HG02885 (cell line): ENCODE measurements around the gene ITM2B.

Experiments
- ATAC-seq: cut with Tn5 transposase; IDR thresholded peaks from one replicate; pipeline ENCODE4 v1.9.1; 2021; ENCODE audit warnings: mild to moderate bottlenecking; ENCODE audit not compliant: unreplicated experiment, poor library complexity

Gene ITM2B

GRCh38 chr13:48255090-48255489, 22.1 kb downstream of the ITM2B start:
- ATAC-seq, result no peak

DNA sequence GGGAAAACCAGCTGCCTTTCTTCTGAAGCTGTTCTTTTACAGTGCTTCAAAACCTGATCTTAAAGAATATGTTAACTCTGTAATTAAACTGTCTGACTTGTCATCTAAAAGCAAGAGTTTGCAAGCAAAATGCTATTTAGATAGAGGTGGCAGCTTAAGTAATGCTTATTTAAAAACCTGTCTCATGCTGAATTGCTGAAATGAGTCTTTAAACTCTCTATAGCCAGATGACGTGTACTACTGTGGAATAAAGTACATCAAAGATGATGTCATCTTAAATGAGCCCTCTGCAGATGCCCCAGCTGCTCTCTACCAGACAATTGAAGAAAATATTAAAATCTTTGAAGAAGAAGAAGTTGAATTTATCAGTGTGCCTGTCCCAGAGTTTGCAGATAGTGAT, 22.9 kb downstream of the ITM2B start:
- ATAC-seq, result no peak

- ATAC-seq, result no peak
These were observed 25.0 kb downstream of the ITM2B start for GRCh38 chr13:48258002-48258401.

- no peak for ATAC-seq
These were observed 25.4 kb downstream of the ITM2B start for GRCh38 chr13:48258430-48258829.

GRCh38 chr13:48260970-48261369, 28.0 kb downstream of the ITM2B start:
- ATAC-seq, result no peak

- ATAC-seq, result no peak
These were observed 30.2 kb downstream of the ITM2B start for GRCh38 chr13:48263196-48263595.

GRCh38 chr13:48264058-48264457, 31.1 kb downstream of the ITM2B start:
- no peak for ATAC-seq

GRCh38 chr13:48265217-48265815, 32.3 kb downstream of the ITM2B start:
- peak; percentile 84 for ATAC-seq

- no peak for ATAC-seq
These were observed 33.1 kb downstream of the ITM2B start for GRCh38 chr13:48266150-48266549.

DNA sequence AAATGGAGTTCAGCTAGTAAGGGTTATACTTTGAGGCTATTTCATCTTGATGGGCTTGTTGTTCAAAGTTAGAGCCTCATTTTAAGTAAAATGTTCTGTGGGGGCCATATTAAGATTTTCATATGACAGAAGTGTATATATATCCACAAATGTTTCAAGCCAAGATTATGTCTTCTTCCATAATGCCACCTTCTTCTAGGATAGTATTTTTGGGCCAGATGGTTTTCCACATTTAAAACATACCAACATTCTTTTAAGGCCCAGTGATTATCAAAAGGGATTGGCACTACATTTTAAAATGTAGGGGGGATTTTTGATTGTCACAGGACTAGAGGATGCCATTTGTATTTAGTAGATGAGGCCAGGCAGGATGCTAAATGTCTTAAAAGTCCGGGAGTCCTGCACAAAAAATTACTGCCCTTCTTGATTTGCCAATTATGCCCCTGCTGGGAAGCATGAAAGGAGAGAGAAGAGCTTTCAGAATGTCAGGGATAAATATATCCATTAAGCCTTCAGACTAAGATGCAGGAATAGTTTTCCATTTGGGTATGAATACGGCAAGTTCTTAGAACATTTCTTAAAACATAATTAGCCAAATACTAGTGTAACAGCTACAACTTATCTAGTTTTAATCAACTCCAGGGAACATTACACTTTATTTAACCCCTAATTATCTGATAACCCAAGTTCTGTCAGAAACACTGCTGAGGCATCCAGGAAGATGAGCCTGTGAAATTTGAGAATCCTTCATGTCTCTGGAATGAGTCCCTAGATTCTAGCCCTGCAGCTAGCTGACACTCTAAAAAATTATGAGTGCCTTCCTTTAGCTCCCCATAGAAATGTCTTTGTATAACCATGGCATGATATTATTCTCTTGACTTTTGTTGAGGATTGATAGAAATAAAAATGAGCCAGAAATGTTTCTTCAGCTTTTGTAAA, 34.0 kb downstream of the ITM2B start:
- ATAC-seq, result no peak

DNA sequence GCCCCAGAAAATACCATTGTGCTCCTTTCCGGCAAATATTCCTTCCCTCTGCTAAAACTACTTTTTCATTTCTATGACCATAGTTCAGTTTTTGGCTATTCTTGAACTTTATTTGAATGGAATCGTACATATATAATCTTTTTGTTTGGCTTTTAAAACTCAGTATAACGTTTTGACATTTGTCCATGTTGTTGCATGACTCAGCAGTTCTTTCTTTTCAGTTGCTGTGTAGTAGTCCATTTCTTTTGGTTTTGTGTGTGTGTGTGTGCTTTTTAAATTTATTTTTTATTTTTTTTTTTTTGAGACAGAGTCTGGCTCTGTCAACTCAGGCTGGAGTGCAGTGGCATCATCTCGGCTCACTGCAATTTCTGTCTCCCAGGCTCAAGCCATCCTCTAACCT, 35.0 kb downstream of the ITM2B start:
- no peak for ATAC-seq

DNA sequence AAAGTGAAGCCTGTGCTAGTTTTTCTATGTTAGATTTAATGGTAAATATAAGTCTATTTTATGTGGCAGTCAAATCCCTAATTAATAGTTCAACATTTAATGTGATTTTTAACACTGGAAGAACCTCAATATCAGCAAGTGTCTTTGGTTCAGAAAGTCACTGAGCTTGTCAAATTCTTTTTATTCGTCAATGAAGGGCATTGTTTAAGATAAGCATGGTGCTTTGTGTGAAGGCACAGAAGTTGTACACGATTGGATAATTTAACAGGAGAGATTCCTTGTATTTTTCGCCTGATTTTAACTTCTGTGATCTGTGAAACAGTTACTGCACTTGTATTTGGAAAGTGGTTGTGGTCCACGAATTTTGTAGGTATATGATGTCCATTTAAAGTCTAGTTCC, 40.3 kb downstream of the ITM2B start:
- ATAC-seq, result no peak

GRCh38 chr13:48275507-48275906, 42.5 kb downstream of the ITM2B start:
- ATAC-seq, result no peak

DNA sequence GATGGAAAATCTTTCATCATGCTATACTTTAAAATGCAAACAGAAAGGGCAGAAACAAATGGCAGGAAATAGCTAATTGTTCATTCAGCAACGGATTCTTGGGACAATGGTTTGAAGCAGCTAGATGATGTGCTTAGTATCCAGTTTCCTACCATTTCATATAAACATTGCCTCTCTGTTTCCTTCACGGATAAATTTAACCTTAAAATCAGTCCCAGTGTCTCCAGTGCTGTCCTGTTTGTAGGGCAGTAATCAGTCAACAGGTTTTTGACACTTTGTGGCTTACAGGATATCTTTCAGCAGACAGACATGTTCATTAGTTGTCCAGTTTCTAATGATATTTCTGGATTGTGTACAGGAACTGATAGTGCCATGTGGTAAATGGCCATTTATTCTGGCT, 45.8 kb downstream of the ITM2B start:
- ATAC-seq, result no peak

DNA sequence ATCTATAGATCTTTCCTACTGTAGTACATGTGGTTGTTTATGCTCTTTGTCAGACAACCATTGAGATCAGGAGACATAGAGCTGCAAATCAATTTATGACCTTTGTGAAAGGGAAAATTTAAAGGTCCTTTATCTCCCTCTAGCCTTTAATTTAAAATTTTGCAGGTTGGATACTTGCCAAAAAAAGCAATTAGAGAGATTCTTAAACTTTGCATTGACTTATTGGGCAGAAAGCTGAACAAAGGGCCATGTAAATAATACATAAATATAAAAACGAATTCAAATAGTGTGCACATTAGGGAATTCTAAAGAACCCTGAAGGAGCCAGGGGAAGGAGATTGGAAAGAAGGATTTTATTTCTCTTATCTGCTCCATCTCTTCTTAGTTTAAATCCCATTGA, 48.5 kb downstream of the ITM2B start:
- ATAC-seq, result no peak

DNA sequence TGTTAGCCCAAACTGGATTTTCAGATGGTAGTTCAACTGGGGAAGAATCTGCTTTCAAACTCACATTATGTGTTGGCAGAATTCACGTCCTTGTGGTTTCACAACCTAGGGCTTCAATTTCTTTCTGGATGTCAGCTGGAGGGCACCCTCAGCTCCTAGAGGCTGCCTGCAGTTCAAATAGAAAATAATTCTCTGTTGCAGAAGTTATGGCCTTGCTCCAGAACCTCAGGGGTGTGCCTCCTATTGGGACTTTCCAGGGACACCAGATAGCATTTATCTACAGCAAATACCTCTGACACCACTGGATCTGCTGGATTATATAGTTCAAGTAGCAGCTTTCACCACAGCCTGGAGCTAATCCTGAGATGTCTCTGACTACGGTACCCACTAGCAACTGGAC, 58.7 kb downstream of the ITM2B start:
- ATAC-seq, result no peak

GRCh38 chr13:48292650-48293049, 59.6 kb downstream of the ITM2B start:
- ATAC-seq, result no peak

DNA sequence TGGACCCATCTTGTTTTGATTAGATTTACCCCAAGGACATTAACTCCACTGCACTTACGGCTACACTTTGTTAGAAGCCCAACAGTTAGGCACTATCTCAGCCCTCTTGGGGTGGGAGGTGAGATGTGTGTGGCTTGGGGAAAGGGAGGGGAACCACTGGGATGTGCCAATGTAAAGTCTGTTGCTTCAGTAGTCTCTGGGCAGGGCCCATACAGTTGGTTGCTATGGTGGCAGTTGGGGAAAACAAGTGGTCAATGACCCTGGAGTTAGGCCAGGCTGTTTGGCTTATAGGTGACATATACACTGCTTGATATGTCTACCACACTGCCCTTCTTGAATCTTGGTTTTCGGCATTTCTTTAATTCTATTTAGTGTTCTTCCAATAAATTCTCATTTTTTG, 61.6 kb downstream of the ITM2B start:
- no peak for ATAC-seq

DNA sequence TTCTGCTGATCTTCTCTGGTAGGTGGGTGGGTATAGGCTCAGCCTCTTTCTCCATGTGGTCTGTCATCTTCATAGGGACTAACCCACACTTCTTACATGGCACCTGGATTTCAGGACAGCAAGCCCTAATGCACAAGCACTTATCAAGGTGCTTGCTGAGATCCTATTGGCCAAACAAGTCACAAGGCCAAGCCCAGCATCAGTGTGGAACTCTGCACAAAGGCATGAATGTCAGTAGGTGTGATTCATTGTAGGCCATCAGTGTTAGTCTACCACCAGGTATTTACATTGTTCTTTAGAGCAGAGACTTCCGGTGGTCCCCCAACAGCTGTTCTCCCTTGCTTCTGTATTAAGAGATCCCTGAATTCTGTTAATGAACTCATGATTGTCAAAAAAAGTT, 62.3 kb downstream of the ITM2B start:
- ATAC-seq, result no peak

DNA sequence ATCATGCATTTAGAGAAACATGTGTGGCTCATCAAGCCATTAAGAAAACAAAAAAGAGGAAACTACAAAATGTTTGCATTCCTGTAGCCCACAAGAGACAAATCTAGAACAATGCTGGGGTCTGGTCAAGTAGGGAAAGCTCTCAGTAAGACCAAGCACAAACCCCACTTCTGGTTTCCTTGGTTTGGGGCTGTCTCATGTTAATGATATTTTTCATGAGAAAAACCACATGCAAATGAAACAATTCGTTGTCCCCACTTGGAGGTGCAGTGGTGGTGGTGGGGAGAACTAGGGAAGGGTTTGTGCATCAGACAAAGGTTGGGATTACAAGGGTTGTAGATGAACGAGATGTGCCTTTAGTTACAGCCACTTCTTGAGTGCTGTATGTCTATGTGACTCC, 63.5 kb downstream of the ITM2B start:
- no peak for ATAC-seq

DNA sequence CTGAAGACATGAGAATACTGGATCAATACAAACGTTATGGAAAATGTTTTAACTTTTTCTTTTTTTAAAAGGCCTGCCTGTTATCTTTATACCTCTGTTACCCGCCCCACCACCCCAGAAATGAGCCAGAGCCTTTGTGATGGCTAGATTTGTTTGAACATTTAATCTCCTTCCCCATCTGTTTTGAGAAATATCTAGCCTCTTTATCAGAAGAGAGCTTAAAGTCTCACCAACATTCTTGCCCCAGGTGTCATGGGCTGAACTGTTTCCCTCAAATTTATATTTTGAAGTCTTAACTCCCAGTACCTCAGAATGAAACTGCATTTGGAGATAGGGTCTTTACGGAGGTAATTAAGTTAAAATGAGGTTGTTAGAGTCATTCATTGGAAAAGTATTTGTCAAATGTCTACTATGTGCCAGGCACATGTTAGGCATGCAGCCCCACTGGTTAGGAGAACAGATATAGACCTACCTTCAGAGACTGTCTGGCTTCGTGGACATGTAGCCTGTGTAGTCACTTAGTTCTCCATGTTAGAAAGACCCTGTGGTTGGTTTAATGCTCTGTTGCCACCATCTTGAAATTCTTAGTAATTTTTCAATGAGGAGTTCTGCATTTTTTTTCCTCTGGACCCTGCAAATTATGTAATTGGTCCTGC, 64.3 kb downstream of the ITM2B start:
- ATAC-seq, result no peak
